HG02970 (cell line): ENCODE results near the gene LIN37.
A peak's percentile ranks its signal among the peaks of the same experiment; 100 is the strongest.

Experiments
- ATAC-seq: cut with Tn5 transposase; IDR thresholded peaks from one replicate; pipeline ENCODE4 v1.9.1; 2021; ENCODE audit warnings: mild to moderate bottlenecking, moderate library complexity, moderate number of reproducible peaks; ENCODE audit not compliant: unreplicated experiment, low FRiP score

Gene LIN37

GRCh38 chr19:35748106-35749020 lies at the start of gene LIN37:
Gene LIN37 (plus strand): TSS chr19:35748576. CDS start chr19:35748725, 149 bp downstream.
- peak; percentile 70 for ATAC-seq

- ATAC-seq = peak; percentile 88
Observed at GRCh38 chr19:35702223-35703012, 46.0 kb upstream of the LIN37 start.

- no peak for ATAC-seq
Observed at GRCh38 chr19:35703343-35703742, 45.0 kb upstream of the LIN37 start.

- ATAC-seq = no peak
Observed at GRCh38 chr19:35704218-35704617, 44.2 kb upstream of the LIN37 start, which contains the start of gene ZBTB32. Gene ZBTB32 (plus strand): TSS chr19:35704558. CDS start chr19:35714627, 10,069 bp downstream.

GRCh38 chr19:35708391-35708790 lies 40.0 kb upstream of the LIN37 start:
- ATAC-seq = no peak

- peak; percentile 37 for ATAC-seq
Observed at GRCh38 chr19:35710784-35711723, 37.3 kb upstream of the LIN37 start.

GRCh38 chr19:35712567-35713505 lies 35.5 kb upstream of the LIN37 start:
- ATAC-seq = no peak

GRCh38 chr19:35713506-35713850 lies 34.9 kb upstream of the LIN37 start:
- no peak for ATAC-seq

- ATAC-seq = no peak
Observed at GRCh38 chr19:35713904-35714495, 34.4 kb upstream of the LIN37 start.

- no peak for ATAC-seq
Observed at GRCh38 chr19:35714601-35715354, 33.6 kb upstream of the LIN37 start.

GRCh38 chr19:35715355-35715809 lies 33.0 kb upstream of the LIN37 start:
- no peak for ATAC-seq

- ATAC-seq = no peak
Observed at GRCh38 chr19:35715981-35716800, 32.2 kb upstream of the LIN37 start.

GRCh38 chr19:35716801-35717664 lies 31.3 kb upstream of the LIN37 start:
- peak; percentile 49 for ATAC-seq

- peak; percentile 37 for ATAC-seq
Observed at GRCh38 chr19:35717665-35718344, 30.6 kb upstream of the LIN37 start, which contains the start of gene KMT2B. Gene KMT2B (plus strand): TSS chr19:35718003. CDS start chr19:35718019, 16 bp downstream.

GRCh38 chr19:35718345-35719041 lies 29.9 kb upstream of the LIN37 start:
- ATAC-seq = peak; percentile 4
